KOPT-K1 (cell line): ENCODE results near the gene JAG2.

Experiments
- H3K27ac ChIP-seq: fragments of 200-600 bp; sonication (generic); 2 replicates; pipeline ENCODE4 v1.5.1; 2016; ENCODE audit warnings: antibody characterized with exemption, mild to moderate bottlenecking, low read depth, low read length; ENCODE audit not compliant: poor library complexity, severe bottlenecking
- H3K36me3 ChIP-seq: fragments of 200-600 bp; sonication (generic); 2 replicates; pipeline ENCODE4 v1.5.1; 2017; ENCODE audit warnings: antibody characterized with exemption, mild to moderate bottlenecking, low read length, moderate library complexity; ENCODE audit not compliant: insufficient read depth
- H3K9me3 ChIP-seq: fragments of 200-600 bp; sonication (generic); 2 replicates; pipeline ENCODE4 v1.5.1; 2017; ENCODE audit warnings: antibody characterized with exemption, low read length, mild to moderate bottlenecking; ENCODE audit not compliant: insufficient read depth, poor library complexity, severe bottlenecking

Gene JAG2

DNA sequence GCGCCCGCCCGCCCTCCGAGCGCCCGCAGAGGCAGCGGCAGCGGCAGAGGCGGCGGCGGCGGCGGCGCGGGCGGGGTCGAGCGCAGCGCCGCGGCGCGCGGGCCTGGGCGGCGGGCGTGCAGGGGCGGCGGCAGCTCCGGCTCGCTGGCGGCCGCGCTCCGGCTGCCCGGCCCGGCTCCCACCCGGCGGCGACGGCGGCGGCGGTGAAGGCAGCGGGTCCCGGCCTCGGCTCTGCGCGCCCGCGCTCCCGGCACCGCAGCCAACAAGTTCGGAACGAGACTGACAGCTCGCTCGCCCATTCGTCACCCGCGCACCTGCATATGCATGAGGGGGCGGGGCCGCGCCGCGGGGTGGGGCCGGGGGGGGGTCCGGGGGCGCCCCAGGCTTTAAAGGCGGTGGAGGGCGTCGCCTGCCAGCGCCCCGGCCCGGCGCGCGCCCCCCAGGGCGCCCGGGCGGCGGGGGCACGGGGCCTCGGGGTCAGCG, at the start of gene JAG2:
Gene JAG2, minus strand, starts transcription at position 281 of the 483 bp plus-strand sequence. CDS start 356 bp downstream, outside the sequence.
- no peak within 1 kb of the TSS for H3K27ac ChIP-seq
- H3K9me3 ChIP-seq = no peaks in the 10 kb centered on the region
- no peaks in the 10 kb centered on the region for H3K36me3 ChIP-seq

DNA sequence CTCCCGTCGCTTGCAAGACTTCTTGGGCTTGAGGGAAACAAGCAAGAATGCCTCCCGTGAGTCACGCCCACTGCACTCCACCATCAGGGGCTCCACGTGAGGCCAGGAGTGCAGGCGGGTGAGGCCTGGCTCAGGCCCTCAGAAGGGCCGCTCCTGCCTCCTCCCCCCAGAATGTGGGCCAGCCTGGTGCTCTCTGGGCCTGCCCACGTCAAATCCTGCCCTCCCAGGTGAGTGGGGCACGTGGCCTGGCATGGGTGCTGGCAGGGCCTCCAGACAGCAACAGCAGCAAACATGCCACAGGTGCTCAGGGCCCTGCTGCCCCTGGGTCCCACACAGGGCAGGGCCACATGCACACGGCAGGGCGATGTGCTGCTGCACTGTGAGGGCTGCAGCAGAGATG, 49.2 kb upstream of the JAG2 start:
- peaks cover 47% of the 10 kb centered on the region; the same call in 1 of the 2 replicates for H3K36me3 ChIP-seq
- no peaks in the 10 kb centered on the region for H3K9me3 ChIP-seq
- no peak overlapping the region for H3K27ac ChIP-seq

DNA sequence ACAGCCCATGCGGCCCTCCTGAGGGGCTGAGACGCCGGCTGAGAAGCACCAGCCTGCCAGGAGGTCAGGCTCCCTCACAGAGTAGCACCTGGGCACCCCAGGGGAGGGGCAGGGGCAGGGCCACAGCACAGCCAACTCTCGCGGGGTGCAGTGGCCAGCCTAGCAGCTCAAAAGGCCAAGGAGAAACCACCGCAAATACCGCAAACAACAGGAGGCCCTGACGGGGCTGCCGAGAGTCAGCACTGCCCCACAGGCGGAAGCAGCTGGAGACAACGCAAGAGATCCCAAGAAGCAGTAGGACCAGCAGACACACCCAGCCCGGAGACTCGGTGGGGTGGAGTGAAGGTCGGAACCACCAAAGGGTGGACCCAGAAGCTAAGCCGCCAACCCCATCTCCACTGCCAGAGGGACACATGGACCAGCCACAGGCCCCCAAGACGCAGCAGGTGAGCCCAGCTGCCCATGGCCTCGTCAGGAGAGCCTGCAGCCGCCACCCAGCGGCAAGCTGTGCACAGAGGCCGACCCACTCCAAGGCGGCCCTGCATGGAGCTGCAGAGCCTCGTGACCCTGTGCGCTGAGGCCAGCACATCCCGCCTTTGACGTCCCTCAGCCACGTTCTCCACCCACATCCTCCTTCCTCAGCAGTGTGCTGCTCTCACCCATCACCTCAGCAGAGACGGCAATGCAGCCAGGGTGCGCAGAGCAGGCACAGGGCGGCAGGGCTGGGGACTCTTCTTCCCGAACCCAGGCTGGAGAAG, 48.1 kb upstream of the JAG2 start:
- H3K36me3 ChIP-seq = peaks cover 46% of the 10 kb centered on the region; the same call in 1 of the 2 replicates
- H3K27ac ChIP-seq = no peak overlapping the region
- H3K9me3 ChIP-seq = no peaks in the 10 kb centered on the region

DNA sequence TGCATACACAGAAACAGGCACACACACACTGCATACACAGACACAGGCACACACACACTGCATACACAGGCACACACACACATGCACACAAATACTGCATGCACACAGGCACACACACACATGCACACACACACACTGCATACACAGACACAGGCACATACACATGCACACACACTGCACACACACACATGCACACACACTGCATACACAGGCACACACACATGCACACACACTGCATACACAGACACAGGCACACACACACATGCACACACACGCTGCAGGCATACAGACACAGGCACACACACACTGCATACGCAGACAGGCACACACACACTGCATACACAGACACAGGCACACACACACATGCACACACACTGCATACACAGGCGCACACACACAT, 47.0 kb upstream of the JAG2 start:
- peaks cover 35% of the 10 kb centered on the region; the same call in 1 of the 2 replicates for H3K36me3 ChIP-seq
- no peaks in the 10 kb centered on the region for H3K9me3 ChIP-seq
- no peak overlapping the region for H3K27ac ChIP-seq

DNA sequence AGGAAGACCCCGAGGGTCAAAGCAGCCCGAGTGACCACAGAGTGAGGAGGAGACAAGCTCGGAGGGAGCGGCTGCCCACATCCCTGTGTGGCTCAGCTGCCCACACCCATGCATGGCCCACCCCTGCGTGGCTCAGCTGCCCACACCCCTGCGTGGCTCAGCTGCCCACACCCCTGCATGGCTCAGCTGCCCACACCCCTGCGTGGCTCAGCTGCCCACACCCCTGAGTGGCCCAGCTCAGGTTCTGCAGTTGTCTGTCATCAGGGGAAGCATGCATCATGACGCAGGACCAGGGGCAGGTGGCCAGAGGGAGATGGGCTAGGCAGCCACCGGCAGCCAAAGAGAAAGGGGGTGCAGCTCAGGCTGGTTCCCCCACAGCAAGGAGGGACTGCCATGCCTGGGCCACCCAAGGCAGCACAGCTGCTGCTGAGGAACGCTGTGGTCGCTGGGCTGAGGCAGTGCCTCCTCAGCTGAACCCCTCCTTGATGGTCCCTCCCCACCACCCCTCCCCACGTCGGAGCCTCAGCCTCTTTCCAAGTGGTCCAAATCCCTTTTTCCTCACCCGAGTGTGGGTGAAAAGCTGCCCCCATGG, 45.8 kb upstream of the JAG2 start:
- no peaks in the 10 kb centered on the region for H3K9me3 ChIP-seq
- H3K27ac ChIP-seq = no peak overlapping the region
- peaks cover 32% of the 10 kb centered on the region; the same call in 1 of the 2 replicates for H3K36me3 ChIP-seq

DNA sequence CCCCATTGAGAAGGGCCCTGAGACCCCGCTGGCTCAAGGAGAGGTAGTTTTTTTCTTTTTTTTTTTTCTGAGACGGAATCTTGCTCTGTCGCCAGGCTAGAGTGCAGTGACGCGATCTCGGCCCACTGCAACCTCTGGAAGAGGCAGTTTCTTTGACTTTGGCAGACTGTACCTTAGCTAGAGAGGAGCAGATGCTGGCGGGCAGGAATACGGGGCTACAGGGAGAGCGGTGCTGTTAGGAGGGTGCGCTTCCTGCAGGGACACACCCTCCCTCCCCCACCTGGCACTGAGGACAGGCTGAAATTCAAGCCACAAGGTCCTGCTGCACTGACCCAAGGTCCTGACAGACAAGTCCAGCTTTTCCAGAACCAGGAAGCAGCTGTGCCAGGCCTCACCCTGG, 44.8 kb upstream of the JAG2 start:
- no peaks in the 10 kb centered on the region for H3K9me3 ChIP-seq
- H3K27ac ChIP-seq = no peak overlapping the region
- H3K36me3 ChIP-seq = peaks cover 22% of the 10 kb centered on the region; the same call in 1 of the 2 replicates

DNA sequence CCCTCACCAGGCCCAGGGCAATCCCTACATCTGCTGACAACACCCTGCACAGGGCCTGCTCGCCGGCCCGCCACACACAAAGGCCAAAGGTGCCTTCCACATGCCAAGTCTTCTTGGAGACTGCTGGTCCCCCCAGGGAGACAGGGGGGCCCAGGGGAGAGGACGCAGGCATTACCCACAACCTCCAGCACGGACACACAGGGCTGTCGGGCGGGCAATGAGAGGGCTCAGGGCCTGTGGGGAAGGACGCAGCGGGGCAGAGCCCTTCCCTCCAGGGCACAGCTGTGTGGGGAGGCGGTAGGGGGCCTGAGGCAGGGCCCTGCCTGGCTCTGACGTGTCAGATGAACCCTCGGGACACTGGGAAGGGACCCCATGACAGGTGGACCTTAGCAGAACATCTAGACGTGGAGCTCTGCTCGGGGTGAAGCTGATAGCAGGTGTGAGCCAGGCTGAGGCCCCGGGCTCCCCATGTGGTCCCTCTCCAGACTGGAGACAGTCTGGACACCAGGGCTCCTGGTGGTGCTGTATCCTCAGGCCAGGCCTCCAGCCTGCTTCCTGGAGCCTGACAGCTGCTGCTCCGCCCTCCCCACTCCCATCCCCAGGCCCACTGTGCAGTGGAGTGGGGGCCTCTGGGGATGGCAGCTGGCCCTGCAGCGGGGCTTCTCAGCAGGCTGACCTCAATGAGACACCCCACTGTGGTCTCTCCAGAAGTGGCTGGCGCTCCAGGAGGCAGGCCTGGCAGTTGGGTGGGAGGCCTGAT, 44.1 kb upstream of the JAG2 start:
- peaks cover 18% of the 10 kb centered on the region; the same call in 1 of the 2 replicates for H3K36me3 ChIP-seq

DNA sequence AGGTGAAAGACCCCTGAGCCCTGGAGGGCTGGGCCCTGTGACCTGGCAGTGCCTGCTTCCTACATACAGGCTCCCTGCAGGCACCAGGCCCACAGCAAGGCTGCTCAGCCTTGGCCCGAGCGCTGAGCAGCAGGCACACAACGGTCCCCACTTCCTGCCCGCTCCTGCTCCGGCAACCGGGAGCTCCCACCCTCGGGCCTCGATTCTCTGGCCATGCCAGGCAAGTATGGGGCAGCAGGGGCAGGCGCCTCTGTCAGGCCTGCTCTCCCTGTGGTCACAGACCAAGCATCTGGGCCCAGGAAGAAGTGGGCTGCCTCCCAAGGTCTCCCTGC, 43.1 kb upstream of the JAG2 start:
- H3K9me3 ChIP-seq = no peaks in the 10 kb centered on the region
- H3K36me3 ChIP-seq = peaks cover 18% of the 10 kb centered on the region; the same call in 1 of the 2 replicates
- no peak overlapping the region for H3K27ac ChIP-seq

More for the DNA sequence above, 44.1 kb upstream of the JAG2 start:
- H3K27ac ChIP-seq = no peak overlapping the region
- H3K9me3 ChIP-seq = no peaks in the 10 kb centered on the region

DNA sequence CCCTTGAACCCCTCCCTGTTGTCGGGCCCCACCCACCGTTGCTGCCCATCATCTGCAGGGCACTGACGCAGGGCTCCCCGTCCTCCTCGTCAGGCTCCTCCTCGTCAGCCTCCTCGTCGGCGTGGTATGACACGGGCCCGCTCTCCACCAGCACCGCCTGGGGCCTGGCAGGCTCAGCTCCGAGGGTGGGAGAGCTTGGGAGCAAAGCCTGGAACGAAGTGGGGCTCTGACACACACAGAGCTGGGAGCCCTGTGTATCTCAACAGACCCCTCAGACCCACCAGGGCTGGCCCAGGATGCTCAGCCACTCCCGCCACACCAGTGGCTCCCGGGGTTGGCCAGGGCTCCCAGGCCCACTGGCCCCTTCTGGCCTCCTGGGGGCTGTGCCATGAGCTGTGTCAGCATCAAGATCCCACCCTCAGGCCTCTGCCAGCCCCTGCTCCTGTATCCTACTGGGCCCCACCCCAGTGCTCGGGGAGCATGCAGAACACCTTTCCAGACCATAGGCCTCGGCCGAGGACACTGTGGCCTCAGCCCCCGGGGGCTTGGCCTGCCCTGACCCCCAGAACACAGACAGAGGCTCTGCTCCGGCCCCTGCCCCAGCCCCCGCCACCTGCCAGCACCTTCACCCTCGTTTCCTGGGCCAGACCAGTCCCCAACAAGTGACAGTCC, 42.6 kb upstream of the JAG2 start:
- Histone ChIP-seq H3K36me3 (peaks cover 18% of the 10 kb centered on the region; the same call in 1 of the 2 replicates), H3K27ac (no peak overlapping the region), H3K9me3 (no peaks in the 10 kb centered on the region)

DNA sequence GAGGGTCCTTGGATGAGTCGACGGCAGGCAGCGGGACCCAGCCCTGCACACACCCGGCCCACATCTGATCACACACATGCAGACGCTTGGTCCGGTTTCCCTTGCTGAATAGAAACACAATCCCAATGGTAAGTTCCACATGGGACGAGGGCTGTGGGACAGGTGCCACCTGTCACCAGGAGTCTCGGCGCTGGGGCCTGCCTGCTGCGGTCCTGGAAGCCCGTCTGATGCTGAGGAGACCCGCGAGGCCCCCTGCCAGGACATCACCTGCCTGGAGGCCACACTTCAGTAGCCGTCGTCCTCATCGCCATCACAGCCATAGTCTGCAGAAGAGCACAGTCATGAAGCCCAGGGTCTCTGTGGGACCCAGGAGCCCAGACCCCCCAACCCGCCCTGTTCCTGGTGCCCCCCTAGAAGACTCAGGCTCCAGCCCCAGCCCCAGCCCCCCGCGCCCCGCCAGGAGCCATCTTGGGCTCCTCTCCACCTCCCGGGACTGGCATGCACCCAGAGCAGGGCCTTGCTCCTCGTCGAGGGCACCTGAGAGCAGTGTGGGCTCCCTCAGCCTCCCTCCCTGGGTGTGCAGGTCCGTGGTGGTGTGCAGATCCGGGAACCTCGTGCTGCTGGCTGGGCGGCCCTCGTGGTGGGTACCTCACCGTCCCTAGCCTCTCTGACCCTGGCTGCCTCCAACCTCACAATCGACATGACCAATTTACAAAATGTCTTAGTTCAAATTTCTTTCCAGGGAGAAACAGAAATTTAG, 41.9 kb upstream of the JAG2 start:
- Histone ChIP-seq H3K9me3 (no peaks in the 10 kb centered on the region), H3K36me3 (peaks cover 18% of the 10 kb centered on the region; the same call in 1 of the 2 replicates), H3K27ac (no peak overlapping the region)

DNA sequence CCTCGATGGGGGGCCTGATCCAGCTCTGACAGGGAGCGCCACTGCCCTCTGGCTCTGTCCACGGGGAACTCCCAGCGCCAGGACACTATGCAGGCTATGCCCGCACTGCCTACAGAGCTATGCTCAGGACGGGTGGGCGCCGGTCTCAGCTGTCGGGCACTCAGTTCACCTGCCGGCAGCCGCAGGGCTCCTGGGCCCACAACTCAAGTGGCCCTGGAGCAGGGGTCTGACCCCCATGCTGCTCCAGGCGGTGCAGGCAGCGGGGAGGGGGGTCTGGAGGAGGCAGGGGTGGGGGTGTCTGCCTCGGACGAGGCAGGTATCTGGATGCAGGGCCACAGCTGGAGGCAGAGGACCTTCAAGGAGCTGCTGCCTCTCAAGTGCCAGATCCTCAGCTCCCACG, 41.1 kb upstream of the JAG2 start:
- H3K27ac ChIP-seq = no peak overlapping the region
- H3K36me3 ChIP-seq = peaks cover 14% of the 10 kb centered on the region; the same call in 1 of the 2 replicates
- no peaks in the 10 kb centered on the region for H3K9me3 ChIP-seq

DNA sequence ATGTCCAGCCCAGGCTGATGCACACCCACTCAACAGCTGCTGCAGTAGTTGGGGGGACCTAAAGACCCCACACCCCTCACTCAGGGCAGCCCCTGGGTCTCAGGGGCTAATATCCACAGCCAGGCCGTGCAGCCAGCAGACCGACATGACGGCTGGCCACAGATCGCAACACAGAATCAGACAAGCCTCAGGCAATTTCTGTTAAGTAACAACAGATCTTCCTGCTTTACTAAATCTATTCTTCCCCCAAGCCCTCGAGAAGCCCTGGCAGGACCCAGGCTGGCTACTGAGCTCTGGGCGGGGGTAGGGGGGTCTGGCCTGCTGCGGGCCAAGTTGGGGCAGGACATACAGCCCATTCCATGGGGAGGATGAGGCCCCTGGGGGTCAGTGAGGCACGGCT, 40.5 kb upstream of the JAG2 start:
- H3K36me3 ChIP-seq = peaks cover 9% of the 10 kb centered on the region; the same call in 1 of the 2 replicates
- no peak overlapping the region for H3K27ac ChIP-seq
- no peaks in the 10 kb centered on the region for H3K9me3 ChIP-seq

DNA sequence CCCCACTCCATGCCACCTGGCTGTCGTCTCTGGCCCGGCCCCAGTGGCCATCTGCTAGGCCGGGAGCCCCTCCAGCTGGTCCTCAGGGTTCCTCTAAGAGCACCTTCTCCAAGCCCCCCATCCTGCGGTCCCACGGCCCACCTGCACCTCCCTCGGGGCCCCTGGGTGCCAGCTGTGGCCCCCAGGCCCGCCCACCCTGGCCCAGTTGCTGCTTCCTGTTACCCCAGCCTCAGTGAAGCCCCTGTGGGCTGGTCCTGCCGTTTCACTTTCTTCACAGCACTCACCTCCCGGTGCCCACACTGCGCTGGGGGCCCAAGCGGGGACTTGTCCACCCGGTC, 40.1 kb upstream of the JAG2 start:
- no peaks in the 10 kb centered on the region for H3K9me3 ChIP-seq
- H3K36me3 ChIP-seq = peaks cover 9% of the 10 kb centered on the region; the same call in 1 of the 2 replicates
- H3K27ac ChIP-seq = no peak overlapping the region

DNA sequence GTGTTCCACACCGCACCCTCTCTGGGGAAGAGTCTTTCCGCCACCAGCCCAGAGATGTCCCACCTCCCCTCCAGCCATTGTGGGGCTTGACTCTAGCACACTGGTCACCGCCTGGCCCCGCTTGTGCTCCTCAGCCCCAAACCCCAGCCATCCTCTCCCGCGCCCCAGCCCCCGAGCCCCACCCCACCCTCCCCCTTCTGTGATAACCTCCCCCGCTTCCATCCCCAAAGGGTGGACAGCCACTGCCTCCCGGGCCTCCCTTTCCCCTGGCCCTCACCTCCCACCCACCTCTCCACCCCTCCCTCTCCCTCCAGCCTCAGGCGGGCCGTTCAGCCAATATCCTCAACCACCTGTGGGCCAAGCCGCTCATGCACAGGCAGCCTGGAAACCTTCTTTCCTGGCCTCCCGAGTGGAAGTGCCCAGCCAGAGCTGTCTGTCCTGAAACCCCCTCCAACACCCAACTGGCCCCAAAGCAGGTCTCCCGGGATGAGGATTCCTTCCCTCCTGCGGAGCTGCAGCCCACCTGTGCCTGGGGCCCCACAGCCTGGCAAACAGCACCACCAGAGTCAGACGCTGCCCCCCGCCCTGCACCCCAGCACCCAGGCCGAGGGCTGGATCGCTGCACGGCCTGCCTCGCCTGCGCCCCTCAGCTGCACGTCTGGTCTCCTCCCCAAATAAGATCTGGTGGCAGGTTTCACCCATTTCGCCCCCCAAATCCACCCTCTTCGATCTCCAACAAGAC, 39.6 kb upstream of the JAG2 start:
- Histone ChIP-seq H3K27ac (no peak overlapping the region), H3K9me3 (no peaks in the 10 kb centered on the region), H3K36me3 (peaks cover 6% of the 10 kb centered on the region; the same call in 1 of the 2 replicates)
